CD4-positive, alpha-beta T cell treated with Interleukin-1 beta for 1 hour (primary cell): ENCODE results near the gene RERG.

Experiments used
- DNase-seq, 2 donors: peaks; one replicate each; pipeline ENCODE4 v3.0.0-alpha.2; 2020 to 2022

RERG gene

GRCh38 chr12:15216036-15216889, 5.0 kb downstream of the RERG start:
- no peak for DNase-seq

- no peak for DNase-seq
Measured at GRCh38 chr12:15214851-15215601, 6.2 kb downstream of the RERG start.

- no peak for DNase-seq
Measured at GRCh38 chr12:15212930-15213329, 8.3 kb downstream of the RERG start.

- no peak for DNase-seq
Measured at GRCh38 chr12:15209782-15210181, 11.4 kb downstream of the RERG start.

GRCh38 chr12:15208871-15209656, 12.2 kb downstream of the RERG start:
- DNase-seq: no peak

GRCh38 chr12:15208140-15208539, 13.1 kb downstream of the RERG start:
- DNase-seq: no peak

- no peak for DNase-seq
Measured at GRCh38 chr12:15206831-15207389, 14.3 kb downstream of the RERG start.

- no peak for DNase-seq
Measured at GRCh38 chr12:15206338-15206737, 14.9 kb downstream of the RERG start.

GRCh38 chr12:15205341-15206010, 15.7 kb downstream of the RERG start:
- DNase-seq: no peak

GRCh38 chr12:15201456-15201855, 19.8 kb downstream of the RERG start:
- DNase-seq: no peak

- DNase-seq: no peak
Measured at GRCh38 chr12:15201056-15201455, 20.2 kb downstream of the RERG start.

- DNase-seq: no peak
Measured at GRCh38 chr12:15200641-15201040, 20.6 kb downstream of the RERG start.

- DNase-seq: no peak
Measured at GRCh38 chr12:15199930-15200329, 21.3 kb downstream of the RERG start.

GRCh38 chr12:15196678-15197505, 24.3 kb downstream of the RERG start:
- no peak for DNase-seq

- DNase-seq: no peak
Measured at GRCh38 chr12:15196221-15196620, 25.0 kb downstream of the RERG start.

GRCh38 chr12:15194456-15195368, 26.5 kb downstream of the RERG start:
- no peak for DNase-seq

- DNase-seq: no peak
Measured at GRCh38 chr12:15193946-15194345, 27.3 kb downstream of the RERG start.

- DNase-seq: no peak
Measured at GRCh38 chr12:15192720-15193119, 28.5 kb downstream of the RERG start.

- no peak for DNase-seq
Measured at GRCh38 chr12:15188127-15188526, 33.1 kb downstream of the RERG start.

GRCh38 chr12:15186597-15186996, 34.6 kb downstream of the RERG start:
- no peak for DNase-seq
